H4 (cell line): ENCODE data around the gene FBF1. TPM values are rescaled to one million over a fixed set of nuclear protein-coding genes. Genes with fewer than 3 reads are reported as not detected.

ENCODE experiments used
- DNase-seq: peaks from one replicate; pipeline ENCODE4 v3.0.0-alpha.2; 2015; ENCODE audit warnings: low spot score
- total RNA-seq: library from RNA; depleted of rRNA; stranded (reverse); fragments of >200 nt; shearing (Covaris generic); gene quantifications from 2 replicates; pipeline ENCODE4 v1.2.3, GENCODE V29; 2014

The FBF1 gene
- total RNA-seq, 1 experiment from 2014 or later: 11.2 TPM

DNA sequence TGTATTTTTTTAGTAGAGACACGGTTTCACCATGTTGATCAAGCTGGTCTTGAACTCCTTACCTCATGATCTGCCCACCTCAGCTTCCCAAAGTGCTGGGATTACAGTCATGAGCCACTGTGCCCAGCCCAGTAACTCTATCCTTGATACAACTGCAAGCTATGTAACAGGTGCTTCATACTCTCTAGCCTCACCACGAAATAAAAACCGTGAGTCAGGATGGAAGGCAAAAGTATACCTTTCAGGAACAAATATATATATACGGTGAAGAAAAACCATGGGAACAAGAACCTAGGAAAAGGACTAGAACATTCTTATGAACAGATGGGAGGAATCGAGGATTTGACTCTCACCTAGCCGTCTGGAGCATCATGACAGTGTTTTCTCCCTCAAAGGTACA lies 9.6 kb upstream of the FBF1 start:
- DNase-seq: no peak

DNA sequence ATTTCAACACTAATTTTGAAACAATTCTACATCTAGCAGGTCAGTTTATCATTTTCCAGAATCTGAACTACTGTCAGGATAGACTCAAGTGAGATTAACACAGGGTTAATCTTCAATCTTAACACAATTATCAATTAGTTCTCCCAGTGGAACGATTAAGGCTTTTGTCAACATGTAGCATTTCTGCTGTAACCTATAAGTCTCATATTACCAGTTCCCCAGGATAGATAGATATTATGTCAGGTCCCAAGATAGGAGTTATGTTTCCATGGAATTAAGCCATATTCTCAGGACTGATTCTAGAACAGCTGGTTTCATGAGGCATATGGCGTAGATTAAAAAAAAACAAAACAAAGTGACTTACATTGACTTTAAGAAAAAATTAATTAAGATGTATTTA lies 4.4 kb upstream of the FBF1 start:
- no peak for DNase-seq

DNA sequence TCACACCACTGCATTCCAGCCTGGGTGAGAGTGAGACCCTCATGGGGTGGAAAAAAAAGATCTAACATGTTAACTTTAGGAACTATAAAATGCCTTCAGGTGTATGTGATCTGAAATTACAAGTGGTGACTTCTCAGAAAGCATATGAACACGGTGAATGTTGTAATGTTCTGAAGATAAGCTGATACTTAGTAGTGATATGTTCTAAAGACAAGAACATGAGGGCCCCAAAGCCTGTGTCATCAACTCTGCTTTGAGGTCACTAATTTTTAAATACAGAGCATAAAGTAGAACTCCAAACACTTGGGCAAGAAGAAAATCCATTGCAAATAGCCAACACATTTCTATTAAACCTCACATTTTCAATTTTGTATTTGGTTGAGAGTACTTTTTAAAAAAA lies 2.6 kb upstream of the FBF1 start:
- no peak for DNase-seq

DNA sequence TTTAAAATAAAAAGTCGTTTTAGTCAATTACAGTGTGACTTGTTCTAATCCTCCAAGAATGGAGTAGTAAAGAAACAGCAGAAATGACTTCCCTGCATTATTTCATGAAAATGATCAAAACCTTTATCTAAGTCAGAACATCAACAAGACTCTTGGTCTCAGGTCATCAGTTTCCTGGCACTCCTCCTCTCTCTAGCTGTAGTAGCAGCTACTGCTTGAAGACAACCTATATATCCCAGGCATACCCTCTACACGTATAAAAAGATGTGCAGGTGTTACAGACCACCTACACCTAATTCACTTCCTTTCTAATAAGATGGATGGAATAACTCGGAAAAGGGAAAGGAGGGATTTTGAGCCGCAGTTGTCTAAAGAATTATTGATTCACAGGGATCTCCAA lies 1.6 kb upstream of the FBF1 start:
- no peak for DNase-seq

DNA sequence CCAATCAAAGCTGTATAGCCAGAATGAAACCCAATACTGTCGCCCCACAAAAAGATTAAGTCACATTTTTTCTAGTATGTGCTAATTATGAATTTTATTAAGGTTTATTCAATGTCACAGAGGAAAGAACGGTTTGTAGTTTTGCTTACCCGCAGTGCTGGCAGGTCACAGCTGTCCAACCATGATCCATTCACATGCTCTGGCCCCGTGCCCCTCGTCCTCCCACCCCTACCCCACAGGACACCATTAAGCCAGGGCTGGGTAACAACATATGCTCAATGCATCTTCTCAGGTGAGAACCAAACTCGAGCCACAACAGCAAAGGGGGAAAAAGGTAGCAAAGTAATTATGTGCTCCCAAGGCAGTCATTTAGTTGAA lies 589 bp upstream of the FBF1 start:
- DNase-seq: no peak

DNA sequence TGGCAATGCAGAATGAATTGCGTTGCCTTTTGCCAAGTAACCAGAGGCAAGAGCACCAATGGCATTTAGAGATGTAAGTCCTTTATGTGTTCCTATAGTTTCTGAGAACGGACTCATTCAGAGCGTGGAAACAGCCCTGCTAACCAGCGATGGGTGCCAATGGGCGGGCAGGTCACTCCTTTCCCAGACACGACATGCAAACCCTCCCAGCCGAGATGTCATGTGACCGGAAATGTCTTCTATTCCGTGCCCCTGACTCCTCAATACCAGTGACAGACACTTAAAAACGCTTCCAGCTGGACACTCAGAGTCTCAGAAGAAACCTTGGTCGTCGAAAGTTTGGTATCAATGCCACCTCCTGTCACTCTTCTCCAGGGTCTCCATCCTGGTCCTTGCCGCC lies 3.2 kb downstream of the FBF1 start:
- DNase-seq: no peak

DNA sequence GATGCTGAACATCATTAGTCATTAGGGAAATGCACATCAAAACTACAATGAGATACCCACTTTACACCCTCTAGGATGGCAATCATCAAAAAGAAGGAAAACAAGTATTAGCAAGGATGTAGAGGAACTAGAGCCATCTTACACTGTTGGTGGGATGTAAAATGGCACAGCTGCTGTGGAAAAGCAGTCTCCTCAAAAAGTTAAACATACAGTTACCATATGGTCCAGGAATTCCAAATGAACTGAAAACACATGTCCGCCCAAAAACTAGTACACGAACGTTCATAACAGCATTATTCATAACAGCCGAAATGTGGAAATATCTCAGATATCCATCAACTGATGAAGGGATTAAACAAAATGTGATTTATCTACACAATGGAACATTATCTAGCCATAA lies 7.0 kb downstream of the FBF1 start:
- no peak for DNase-seq

DNA sequence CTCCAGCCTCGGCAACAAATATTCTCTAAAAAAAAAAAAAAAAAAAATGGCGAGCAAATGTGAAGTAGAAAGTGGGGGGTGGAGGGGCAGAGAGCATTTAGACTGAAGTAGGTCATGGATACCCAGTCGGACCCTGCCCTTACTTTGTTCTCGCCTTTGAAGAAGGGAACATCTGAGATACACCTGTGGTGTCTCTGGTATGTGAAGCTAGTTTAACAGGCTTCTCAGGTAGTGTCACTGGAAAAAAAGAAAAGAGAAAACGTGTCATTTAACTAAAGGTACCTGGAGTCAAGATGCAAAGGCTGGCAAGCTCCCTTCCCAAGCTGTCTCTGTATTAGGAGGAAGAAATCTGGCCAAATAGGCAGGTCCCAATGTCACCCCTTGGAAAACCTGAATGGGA lies 8.0 kb downstream of the FBF1 start:
- DNase-seq: no peak

DNA sequence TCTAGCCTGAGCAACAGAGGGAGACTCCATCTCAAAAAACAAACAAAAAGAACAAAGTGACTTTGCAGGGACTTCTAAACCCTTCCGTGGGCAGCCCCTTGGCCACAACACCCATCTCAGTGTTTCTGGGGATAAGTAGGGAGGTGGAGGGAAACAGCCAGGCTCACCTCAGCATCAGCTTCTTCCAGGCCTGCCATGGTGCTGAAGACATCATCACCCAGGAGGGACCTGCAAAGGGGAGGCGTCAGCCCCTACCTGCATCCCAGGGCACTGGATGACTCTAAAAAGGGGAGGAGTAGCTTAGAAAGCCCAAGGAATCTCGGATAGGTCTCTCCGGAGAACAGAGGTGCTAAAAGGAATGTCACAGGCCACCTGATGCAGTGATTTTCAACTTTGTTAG lies 9.8 kb downstream of the FBF1 start:
- DNase-seq: no peak

DNA sequence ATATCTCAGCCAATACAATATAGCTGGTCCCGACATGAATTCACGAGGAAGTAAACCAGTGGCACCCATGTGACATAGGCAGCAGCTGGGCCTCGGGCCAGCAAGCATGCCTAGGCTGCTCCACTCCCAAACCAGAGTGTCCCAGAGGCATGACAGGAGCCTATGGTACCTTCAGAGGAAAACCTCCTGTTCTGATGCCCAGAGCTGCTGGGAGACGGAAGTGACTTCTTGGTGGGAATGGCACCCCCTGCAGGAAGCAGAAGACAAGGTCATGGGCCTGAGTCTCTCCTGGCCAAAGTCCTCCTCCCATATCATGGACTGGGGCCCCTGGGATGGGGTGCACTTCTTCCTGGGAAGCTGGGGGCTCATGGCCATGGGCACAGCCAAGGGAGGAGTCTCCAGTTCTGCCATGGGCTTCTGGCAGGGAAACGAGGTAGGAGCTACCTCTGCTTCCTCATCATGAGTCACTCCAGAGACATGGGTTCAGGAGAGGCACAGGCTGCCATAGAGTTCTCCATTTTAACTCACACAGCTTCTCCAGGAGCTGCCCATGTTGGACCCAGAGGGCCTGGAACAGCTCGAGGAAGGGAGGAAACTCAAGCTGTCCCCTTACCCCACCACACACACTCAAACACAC lies 13.4 kb downstream of the FBF1 start:
- DNase-seq: no peak

DNA sequence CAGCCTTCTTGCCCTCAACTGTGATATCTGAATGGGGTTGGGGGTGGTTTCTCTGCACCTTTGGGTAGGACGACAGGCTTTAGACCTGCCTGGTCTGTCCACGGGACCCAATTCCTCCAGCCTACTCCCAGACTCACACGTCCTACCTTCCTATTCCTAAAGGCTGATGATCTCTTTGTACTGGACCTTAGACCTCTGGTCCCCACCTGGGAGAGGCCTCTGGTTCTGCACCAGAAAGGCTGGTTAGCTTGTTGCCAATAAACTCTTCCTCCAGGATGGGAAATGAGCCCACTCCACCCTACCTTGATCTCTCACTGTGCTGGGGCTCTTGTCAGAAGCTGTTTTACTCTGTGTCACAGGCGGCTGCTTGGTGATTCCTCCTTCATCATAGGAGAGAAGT lies 14.4 kb downstream of the FBF1 start:
- no peak for DNase-seq

DNA sequence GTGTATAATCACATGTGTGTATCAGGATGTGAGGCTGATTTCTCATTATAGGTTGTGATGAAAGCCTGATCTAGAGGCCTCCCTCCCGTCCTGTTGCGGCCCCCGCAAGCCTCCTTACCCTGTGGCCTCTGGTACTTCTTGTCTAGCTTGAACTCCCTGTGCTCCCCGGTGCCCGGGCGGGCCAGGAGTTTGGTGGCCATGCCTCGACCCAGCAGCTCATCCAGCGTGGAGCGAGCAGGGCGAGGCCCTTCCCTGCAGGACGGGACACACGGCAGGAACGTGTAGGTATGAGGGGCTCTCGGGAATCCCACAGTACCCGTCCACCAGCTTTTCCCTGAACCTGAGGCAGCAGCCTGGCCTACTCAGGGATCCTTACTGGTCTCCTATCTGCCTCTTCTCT lies 14.9 kb downstream of the FBF1 start:
- DNase-seq: no peak

DNA sequence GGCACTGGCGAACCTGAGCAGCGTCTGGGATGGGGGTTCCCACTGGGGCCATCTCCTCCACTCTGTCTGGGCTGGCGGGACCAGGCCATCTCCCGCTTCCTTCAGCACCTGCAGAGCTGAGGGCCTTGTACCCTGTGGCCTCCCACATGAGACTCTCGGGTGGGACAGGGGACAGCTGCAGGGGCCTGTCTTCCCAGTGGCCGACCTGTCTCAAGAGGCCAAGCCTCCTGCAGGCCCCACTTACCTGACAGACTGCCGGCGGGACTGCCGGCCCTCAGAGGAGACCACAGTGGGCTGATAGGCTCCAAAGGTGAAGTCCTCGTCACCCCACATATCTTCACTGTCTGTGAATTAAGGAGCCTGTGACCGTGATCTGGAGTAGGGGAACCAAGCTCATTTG lies 15.7 kb downstream of the FBF1 start:
- no peak for DNase-seq

DNA sequence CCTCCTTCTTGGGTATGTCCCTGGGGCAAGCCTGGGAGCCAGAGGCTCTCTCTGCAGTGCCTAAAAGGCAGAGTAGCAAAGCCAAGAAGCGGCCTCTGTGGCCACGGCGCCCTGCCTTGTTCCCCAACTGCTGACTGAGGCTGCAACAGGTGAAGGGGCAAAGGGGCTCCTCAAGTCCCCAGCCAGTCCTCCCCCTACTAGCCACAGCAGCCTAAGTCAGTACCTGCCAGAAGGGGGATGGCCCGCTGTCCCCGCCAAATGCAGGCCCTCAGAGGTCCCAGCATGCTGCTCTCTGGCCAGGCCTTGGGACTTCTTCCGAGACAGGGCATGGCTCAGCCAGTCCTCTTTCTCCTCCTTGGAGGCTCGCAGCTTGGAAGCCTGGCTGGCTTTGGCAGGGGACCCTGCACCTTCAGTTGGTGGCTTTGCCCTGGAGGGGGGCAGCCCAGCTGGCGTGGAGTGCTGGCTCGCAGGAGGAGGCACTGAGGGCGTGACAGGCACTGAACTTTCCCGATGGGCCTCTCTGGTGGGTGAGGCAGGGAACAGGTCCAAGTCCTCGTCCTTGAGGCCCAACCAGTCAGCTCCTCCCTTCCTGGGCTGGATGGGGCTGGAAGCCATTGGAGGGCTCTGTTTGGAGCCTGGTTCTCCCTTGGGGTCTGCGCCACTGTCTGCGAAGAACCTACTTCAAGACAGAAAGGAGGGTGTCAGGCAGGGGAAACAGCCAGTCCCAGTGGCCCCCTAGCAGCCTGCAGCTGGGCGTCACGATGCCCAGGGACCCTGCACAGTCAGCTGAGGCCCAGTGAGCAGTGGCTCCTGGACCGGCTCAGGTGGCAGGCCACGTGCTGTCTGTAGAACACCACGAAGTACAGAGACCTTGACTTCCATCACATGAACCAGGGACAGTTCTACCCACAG lies 17.6 kb downstream of the FBF1 start:
- DNase-seq: no peak

DNA sequence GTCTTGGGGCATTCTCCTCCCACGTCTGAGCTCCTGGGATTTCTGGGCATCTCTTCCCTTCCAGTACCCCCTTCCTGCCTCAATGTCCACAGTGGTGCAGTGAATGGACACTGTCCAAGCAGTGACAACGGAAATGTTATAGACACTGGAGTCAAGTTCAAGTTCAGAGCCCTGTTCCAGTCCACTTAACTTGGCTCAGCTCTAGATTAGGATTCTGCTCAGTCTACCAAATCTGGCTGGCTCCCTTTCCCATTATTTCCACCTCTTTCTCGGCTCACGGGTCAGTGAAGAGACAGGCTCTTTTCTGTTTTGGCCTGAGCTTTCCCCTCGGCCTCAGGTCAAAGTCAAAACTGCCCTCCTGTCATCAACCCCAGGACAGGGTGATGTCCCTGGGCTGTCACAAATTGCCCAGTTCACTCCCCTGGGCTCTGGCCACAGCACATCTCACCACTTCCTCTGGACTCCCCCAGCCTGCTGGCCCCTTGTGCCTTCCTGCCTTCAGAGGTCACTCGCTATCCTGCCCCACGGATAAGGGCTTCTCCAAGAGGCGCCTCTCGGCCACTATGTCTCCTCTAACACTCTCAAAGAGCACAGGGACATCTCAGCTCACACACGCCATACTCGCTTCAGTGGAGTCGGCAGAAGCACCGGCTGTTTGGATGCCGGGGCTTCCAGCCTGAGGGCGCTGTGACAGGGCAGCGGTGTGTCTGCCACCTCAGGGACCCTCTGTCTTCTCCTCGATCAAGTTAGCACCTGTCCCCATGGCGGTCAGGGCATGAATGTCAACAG lies 18.5 kb downstream of the FBF1 start:
- no peak for DNase-seq

DNA sequence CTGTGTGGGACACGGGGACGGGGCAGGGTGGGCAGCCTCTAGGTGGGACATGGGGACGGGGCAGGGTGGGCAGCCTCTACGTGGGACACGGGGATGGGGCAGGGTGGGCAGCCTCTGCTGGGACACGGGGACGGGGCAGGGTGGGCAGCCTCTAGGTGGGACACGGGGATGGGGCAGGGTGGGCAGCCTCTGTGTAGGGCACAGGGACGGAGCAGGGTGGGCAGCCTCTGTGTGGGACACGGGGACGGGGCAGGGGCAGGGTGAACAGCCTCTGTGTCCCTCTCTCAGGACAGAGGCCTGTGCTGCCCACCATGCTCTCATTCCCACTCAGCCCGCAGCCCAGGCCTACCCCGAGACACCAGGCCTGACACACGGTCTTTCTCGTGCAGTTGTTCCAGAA lies 19.2 kb downstream of the FBF1 start:
- DNase-seq: no peak

DNA sequence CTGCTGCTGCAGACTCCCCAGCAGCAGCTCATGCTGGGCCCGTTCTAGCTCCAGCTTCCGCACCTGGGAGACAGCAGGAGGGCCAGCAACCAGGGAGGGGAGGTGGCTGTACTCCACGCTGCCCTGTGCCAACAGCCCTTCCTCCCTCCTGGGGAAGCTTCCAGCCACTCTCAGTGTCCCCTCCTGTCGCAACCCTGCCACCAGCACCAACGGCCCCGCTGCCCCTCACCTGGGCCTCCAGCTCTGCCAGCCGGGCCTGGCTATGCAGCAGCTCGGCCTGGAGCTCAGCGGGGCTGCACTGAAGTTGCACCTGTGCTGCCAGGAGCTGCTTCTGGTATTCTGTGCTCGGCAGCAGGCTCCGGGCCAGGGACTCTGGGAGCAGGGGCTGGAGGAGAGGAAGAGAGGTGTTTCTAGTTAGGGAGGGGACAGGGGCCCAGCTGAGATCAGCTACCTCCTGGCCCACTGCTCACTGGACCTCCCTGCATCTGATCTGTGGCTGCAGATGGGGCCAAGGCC lies 20.7 kb downstream of the FBF1 start:
- DNase-seq: no peak

DNA sequence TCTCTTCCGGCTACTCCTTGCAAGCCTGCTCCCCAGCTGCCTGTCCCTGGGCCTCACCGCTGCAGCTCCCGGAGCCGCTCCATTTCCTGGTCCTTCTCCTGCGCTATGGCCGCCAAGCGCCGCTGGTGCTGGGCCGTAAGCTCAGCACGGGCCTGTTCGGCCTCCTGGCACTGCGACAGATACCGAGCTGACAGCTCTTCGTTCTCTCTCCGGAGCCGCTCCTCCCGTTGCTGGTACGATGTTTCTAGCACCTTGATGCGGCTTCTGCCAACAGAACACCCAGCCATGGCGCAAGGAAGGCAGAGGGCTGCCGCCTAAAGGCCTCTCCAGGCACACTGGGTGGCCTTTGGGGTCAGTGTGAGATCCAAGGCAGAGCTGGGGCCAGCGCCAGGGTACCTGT lies 21.2 kb downstream of the FBF1 start:
- no peak for DNase-seq

DNA sequence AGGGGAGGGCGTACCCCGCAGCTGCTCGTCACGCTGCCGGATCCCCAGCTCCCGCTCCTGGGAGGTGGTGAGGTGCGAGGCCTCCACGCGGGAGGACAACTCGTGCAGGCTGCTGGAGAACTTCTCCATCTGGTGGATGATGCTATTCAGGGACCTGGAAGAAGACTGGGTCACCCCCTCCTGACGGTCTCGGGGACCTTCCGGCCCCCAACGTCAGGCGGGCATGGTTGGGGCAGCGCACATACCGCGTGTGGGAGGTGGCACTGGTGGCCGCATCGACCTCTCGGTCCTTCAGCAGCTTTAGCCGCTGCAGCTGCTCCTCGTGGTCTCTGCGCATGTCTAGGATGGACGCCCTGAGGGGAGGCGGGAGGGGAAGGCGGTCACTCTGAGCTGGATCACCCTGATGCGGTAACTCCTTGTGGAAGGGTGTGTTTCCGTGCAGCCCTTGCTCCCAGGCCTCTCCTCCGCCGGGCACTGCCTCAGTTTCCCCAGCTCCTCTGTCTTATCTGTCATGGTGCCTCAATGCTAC lies 22.9 kb downstream of the FBF1 start:
- peak; percentile 6 for DNase-seq

DNA sequence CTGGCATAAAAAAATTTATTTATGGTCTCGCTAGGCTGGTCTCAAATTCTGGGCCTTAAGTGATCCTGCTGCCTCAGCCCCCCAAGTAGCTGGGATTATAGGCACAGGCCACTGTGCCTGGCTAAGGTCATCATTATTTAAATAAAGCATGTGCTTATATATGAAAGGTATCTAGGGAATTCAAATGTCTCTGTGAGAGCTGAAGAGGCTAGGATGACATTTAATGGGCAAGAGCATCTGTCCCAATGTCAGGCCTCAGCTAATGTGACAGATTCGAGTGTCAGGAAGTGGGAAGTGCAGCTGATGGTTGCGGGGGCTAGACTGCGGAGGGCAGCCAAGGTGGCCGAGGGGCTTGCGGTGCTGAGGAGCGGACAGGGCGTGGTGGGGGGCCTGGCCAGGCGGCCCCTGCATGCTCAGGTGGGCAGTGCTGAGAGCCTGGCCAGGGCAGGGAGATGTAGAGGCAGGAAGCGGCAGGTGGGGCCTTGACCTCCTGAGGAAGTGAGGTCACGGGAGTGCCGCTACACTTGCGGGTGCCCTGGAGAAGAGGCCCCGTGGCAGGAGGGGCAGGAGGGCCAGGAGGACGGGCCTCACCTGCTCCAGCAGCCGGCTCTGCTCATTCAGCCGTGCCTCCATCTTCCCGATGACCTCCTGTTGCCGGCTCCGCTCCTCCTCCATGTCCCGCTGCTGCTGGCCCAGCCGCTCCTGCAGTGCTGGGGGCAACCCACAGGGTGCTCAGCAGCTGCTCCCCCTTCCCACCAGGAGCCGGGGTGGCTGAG lies 23.5 kb downstream of the FBF1 start:
- no peak for DNase-seq

DNA sequence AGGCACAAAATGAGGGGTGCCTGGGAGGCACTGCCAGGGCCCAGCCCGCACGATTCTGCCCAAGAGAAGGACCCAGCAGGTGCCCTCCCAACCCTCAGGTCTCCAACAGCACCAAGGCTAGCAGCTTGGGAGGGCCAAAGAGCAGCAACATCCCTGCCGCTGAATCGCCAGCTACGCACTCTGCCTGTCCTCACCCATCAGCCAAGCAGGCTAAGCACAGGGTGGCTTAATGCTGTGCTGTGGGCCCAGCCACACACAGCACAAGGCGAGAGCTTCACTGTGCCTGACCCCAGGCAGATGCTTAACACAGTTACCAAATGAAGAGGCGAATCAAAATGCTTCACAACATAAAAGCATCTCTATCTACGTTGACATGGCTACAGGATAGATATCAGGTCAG lies 25.6 kb downstream of the FBF1 start:
- DNase-seq: no peak
